ENCODE measurements around the gene TADA2A.

Gene TADA2A, protein sequence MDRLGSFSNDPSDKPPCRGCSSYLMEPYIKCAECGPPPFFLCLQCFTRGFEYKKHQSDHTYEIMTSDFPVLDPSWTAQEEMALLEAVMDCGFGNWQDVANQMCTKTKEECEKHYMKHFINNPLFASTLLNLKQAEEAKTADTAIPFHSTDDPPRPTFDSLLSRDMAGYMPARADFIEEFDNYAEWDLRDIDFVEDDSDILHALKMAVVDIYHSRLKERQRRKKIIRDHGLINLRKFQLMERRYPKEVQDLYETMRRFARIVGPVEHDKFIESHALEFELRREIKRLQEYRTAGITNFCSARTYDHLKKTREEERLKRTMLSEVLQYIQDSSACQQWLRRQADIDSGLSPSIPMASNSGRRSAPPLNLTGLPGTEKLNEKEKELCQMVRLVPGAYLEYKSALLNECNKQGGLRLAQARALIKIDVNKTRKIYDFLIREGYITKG

DNA sequence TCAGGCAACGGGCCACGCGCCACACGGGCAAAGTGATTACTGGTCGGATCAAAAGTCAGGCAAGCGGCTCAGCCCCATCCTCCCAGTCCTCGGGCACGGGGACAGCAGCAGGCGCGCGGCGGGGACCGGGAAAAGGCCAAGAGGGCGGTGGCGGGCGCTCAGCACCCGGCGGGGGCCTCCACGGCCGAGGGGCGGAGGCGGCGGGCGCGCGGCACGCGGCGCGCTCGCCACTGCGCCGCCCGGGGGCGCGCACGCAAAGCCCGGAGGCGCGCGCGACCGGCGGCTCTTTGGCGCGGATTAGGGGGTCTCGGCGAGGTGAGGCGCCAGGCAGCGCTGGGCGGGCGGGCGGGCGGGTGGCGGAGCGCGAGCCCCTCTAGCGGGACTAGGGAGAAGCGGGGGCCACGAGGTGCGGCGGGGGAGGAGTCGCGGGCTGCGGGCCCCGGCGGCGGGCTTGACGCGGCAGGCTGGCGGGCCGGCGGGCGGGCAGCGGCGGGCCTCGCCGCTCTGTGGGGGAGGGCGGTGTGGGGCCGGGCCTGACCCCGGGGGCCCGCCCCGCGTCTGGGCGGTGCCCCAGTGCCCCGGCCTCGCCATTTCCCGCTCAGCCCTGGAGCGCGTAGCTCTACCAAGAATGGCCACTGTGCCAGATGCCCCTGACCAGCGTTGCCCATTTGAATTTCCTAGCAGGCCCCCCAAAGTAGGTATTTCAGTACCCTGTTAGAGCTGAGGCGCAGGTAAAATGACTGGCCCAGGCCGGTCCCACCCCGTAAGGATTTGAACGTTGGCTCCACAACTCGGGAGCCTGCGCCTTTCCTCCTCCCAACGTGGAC, at the start of gene TADA2A, which contains the start of gene ACACA:
Gene TADA2A, plus strand, starts transcription at position 252 of the 827 bp plus-strand sequence. CDS start 4,480 bp downstream, outside the sequence.
Gene ACACA, minus strand, starts transcription at position 202 of the 827 bp plus-strand sequence. CDS start 537 bp downstream, outside the sequence.
- peak; percentile 30 for DNase-seq (ENCODE audit: low read depth)
- TF ChIP-seq, protein P1, sequence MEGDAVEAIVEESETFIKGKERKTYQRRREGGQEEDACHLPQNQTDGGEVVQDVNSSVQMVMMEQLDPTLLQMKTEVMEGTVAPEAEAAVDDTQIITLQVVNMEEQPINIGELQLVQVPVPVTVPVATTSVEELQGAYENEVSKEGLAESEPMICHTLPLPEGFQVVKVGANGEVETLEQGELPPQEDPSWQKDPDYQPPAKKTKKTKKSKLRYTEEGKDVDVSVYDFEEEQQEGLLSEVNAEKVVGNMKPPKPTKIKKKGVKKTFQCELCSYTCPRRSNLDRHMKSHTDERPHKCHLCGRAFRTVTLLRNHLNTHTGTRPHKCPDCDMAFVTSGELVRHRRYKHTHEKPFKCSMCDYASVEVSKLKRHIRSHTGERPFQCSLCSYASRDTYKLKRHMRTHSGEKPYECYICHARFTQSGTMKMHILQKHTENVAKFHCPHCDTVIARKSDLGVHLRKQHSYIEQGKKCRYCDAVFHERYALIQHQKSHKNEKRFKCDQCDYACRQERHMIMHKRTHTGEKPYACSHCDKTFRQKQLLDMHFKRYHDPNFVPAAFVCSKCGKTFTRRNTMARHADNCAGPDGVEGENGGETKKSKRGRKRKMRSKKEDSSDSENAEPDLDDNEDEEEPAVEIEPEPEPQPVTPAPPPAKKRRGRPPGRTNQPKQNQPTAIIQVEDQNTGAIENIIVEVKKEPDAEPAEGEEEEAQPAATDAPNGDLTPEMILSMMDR (conservative IDR thresholded peaks at IDR 0.05; ENCODE audit: low read depth, low read length), result no peak
- peak within 1 kb of the TSS; percentile 83 for H3K4me3 ChIP-seq (ENCODE audit: low read length)

DNA sequence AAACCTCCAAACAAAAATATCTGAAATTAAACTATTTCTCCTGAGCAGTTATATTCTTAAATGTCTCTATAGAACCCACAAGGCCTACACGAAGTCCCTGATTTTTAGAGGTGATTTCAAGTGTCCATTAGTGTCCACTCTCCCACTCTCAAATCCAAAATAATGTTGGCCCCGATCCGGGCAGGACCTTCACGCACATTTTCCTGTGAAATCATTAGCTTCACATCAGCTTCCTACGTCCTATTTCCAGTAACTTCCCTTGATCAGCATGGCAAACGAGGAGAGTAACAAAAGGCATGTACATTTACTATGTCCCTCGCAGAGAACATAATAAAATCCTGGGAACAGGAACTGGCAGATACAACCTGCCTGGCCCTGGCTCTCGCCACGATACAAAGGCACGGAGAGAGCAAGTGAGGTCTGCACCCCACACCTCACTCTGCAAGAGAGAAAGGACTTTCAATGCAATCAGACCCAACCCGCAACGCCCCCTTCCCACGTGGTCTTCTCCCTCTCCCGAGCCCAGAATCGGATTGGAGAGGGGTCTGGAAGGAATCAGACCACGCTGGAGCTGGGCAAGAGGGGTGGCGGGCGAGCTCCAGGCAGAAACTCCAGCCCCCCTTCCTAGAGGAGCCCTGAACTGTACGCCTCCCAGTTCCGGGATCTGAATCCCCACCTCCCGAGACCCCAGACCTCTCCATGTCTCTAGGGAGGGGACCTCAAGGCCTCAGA, 48.4 kb upstream of the TADA2A start:
- no peak for DNase-seq (ENCODE audit: low read depth)
- H3K4me3 ChIP-seq (ENCODE audit: low read length), result peak overlapping the region; percentile 83
- TF ChIP-seq, protein P1 (conservative IDR thresholded peaks at IDR 0.05; ENCODE audit: low read depth, low read length), result no peak

DNA sequence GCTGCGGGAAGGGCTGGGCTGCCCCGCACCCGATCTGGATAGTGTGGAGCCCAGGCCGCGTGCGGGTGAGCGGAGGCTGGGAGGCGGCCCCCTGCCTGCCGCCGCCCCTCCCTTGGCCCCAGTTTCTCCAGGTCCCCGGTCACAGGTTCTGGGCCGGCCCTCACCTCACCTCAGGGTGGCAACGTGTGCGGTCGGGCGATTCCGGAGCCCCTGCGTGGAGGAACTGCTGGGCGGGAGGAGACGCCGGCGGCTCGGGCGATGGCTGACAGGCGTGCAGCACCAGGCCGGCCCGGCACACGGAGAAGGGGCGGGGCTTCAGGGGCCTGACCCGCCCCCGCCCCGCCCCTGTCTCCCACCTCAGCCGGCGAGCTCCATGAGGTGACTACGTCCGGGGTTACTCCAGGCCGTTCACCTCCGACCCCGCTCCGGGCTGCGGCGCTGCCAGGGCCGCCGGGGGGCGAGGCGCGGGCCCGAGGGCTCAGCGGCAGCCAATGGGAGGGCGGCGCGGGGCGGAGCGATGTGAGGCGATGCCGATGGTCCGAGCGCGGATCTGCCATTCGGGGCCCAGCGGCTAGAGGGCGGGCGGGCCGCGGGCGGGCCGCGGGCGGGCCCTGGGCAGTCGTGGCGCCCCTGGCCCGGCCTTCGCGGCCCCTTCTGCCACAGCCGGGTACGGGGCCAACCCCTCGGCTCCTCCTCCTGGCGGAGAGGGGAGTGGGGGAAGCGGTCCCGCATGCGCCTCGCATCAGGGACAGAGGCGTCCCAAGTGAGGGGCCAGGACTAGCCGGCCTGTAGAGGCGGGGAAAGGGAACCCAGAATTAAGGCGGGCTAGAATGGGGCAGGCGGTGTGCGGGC, 47.6 kb upstream of the TADA2A start:
- DNase-seq (ENCODE audit: low read depth), result peak; percentile 80
- peak overlapping the region; percentile 83 for H3K4me3 ChIP-seq (ENCODE audit: low read length)
- TF ChIP-seq, protein P1 (conservative IDR thresholded peaks at IDR 0.05; ENCODE audit: low read depth, low read length), result peak; percentile 3

DNA sequence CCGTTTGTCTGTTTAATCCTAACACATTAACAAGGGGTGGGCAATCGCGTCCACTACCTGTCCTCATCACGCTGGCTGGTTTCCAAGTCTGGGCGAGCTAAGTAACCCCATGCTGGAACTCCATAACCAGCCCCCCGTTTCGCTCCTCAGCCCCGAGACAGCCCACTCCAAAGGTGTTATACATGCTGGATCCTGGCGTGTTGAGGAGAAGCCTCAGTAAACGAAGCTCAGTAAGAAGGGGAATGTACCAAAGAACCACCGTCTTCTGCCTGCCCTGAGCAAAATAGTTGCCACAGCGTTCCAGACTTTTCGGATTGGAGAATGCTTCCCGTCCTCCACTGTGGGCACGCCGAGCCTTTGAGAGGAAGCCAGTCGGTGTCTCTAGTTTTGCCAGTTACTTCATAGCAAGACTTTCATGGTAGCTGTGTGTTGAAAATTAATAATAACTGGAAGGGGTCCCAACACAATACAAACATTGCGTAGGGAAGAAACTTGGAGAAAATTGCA, 47.0 kb upstream of the TADA2A start:
- H3K4me3 ChIP-seq (ENCODE audit: low read length), result peak overlapping the region; percentile 45
- TF ChIP-seq, protein P1 (conservative IDR thresholded peaks at IDR 0.05; ENCODE audit: low read depth, low read length), result no peak
- DNase-seq (ENCODE audit: low read depth), result no peak

DNA sequence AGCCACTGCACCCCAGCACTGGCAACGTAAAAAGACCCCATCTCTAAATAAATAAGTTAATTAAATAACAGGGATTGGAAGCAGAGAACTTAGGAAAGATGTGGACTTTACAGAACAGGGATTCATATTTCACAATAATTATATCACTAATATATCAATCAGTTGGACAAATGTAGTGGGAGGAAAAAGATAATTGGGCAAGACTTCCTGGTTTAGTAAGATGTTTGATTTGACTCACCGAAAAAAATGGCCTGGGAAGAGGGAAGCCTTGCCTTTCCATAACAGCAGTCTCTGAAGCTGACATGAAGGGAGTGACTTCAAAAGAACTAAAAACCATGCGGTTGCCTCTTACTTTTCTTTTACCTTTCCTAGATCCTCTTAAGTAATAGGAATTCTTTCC, 46.1 kb upstream of the TADA2A start:
- no peak overlapping the region for H3K4me3 ChIP-seq (ENCODE audit: low read length)
- TF ChIP-seq, protein P1 (conservative IDR thresholded peaks at IDR 0.05; ENCODE audit: low read depth, low read length), result no peak
- no peak for DNase-seq (ENCODE audit: low read depth)

DNA sequence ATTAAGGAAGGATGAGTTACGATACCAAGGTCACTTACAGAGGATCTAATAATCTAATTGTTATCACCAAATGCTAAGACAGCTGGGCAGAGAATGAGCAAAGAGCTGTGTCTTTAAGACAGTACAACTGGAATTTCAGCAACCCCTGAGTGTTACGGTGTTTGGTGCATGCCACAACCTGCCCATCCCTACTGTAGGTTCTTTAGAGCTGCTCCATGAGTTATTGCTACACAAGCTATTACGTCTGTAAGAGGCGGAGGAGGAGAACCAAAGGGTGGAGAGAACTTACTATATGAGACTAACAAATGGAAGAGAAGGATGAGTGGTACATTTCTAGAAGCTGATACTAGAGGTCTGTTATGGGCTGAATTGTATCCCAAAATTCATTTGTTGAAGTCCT, 45.1 kb upstream of the TADA2A start:
- no peak overlapping the region for H3K4me3 ChIP-seq (ENCODE audit: low read length)
- TF ChIP-seq, protein P1 (conservative IDR thresholded peaks at IDR 0.05; ENCODE audit: low read depth, low read length), result no peak
- no peak for DNase-seq (ENCODE audit: low read depth)

All from retinal pigment epithelial cell (primary cell).